B cell (primary cell): Measurements from ENCODE around the gene CLCN1. TPM values are rescaled to one million over a fixed set of nuclear protein-coding genes. Genes with fewer than 3 reads are reported as not detected.

Experiments
- ATAC-seq: fragments of 200-7000 bp; cut with Tn5 transposase; one replicate; pipeline ENCODE4 v1.10.0; 2021; ENCODE audit warnings: low read depth, mild to moderate bottlenecking, moderate number of reproducible peaks, moderate library complexity
- CTCF ChIA-PET: fragments of 350-600 bp; sonication (Branson Sonifier 250); formaldehyde crosslinking; loops from one replicate; lab custom pipeline; 2021; ENCODE audit warnings: antibody characterized with exemption, inconsistent platforms; lab: Charles Lee
- POLR2A ChIA-PET: fragments of 350-600 bp; sonication (Branson Sonifier 250); formaldehyde crosslinking; loops from one replicate; lab custom pipeline; 2021; ENCODE audit warnings: antibody characterized with exemption; lab: Charles Lee
- DNase-seq: peaks from one replicate; pipeline ENCODE4 v3.0.0; 2013
- H2AFZ ChIP-seq: 2 replicates; pipeline ENCODE4 v1.6.1; 2012; ENCODE audit warnings: mild to moderate bottlenecking, low read depth, low read length; ENCODE audit not compliant: insufficient read depth, poor library complexity, severe bottlenecking
- H3K27ac ChIP-seq, 2 donors: 1 replicate in 1 of 2; 2 replicates in 1 of 2; pipeline ENCODE4 v1.5.1; 2012 to 2013; ENCODE audit warnings: low read length in 2 of 2, mild to moderate bottlenecking in 2 of 2, moderate library complexity in 1 of 2
- H3K27me3 ChIP-seq, 4 experiments: fragments of 200-600 bp in 1 of 4; sonication (generic) in 1 of 4; replicated peaks in 1 of 4; 1 replicate in 2 of 4; 2 replicates in 2 of 4; pipeline versions ENCODE4 v1.6.1 to v1.7.0; 2013 to 2016; ENCODE audit warnings: low read length in 3 of 4, mild to moderate bottlenecking in 2 of 4, mixed read lengths in 1 of 4, moderate library complexity in 1 of 4; ENCODE audit not compliant: insufficient read depth in 4 of 4, control insufficient read depth in 3 of 4; ENCODE audit errors: control extremely low read depth in 1 of 4
- H3K36me3 ChIP-seq, 2 experiments: replicated peaks in 1 of 2; 1 replicate in 1 of 2; 2 replicates in 1 of 2; pipeline versions ENCODE4 v1.6.1 to v1.7.1; 2013; ENCODE audit warnings: low read length in 1 of 2; ENCODE audit not compliant: insufficient read depth in 2 of 2, control insufficient read depth in 1 of 2; ENCODE audit errors: control extremely low read depth in 1 of 2, extremely low read depth in 1 of 2
- H3K4me1 ChIP-seq, 2 donors: fragments of 200-600 bp in 1 of 2; sonication (generic) in 1 of 2; 1 replicate in 1 of 2; 2 replicates in 1 of 2; pipeline versions ENCODE4 v1.5.1 to v1.6.1; 2013 to 2017; ENCODE audit warnings: low read length in 2 of 2; ENCODE audit not compliant: control insufficient read depth in 2 of 2, insufficient read depth in 2 of 2
- H3K4me2 ChIP-seq: replicated peaks from 2 replicates; pipeline ENCODE3; 2012; ENCODE audit warnings: mild to moderate bottlenecking, low read depth, low read length; ENCODE audit not compliant: poor library complexity, severe bottlenecking
- H3K4me3 ChIP-seq, 5 experiments: fragments of 200-600 bp in 1 of 5; sonication (generic) in 1 of 5; 1 replicate in 3 of 5; 2 replicates in 2 of 5; pipeline versions ENCODE4 v1.5.1 to v1.7.0; 2011 to 2016; ENCODE audit warnings: low read length in 4 of 5, mild to moderate bottlenecking in 4 of 5, low read depth in 2 of 5, control low read depth in 1 of 5, moderate library complexity in 1 of 5; ENCODE audit not compliant: insufficient read depth in 1 of 5; ENCODE audit errors: control extremely low read depth in 1 of 5, extremely low read depth in 1 of 5
- H3K79me2 ChIP-seq: fragments of 200-600 bp; sonication (generic); one replicate; pipeline ENCODE4 v1.6.0; 2016; ENCODE audit warnings: low read length; ENCODE audit not compliant: control insufficient read depth, insufficient read depth
- H3K9ac ChIP-seq: fragments of 200-600 bp; sonication (generic); 2 replicates; pipeline ENCODE4 v1.6.1; 2017; ENCODE audit warnings: mild to moderate bottlenecking, low read length, moderate library complexity
- H3K9me3 ChIP-seq, 3 donors: one replicate each; pipeline versions ENCODE4 v1.6.1 to v1.7.1; 2013; ENCODE audit warnings: low read length in 2 of 3; ENCODE audit not compliant: control insufficient read depth in 2 of 3, insufficient read depth in 1 of 3; ENCODE audit errors: control extremely low read depth in 1 of 3
- H4K20me1 ChIP-seq: 2 replicates; pipeline ENCODE4 v1.6.0; 2012; ENCODE audit warnings: mild to moderate bottlenecking, low read length; ENCODE audit not compliant: insufficient read depth, control insufficient read depth, poor library complexity, severe bottlenecking
- H3K27ac Mint-ChIP-seq: one replicate; pipeline ENCODE4 v1.8.0; 2021; ENCODE audit warnings: mixed read lengths
- H3K27me3 Mint-ChIP-seq: one replicate; pipeline ENCODE4 v1.8.0; 2021; ENCODE audit warnings: mixed read lengths
- H3K4me1 Mint-ChIP-seq: one replicate; pipeline ENCODE4 v1.8.0; 2021; ENCODE audit warnings: mixed read lengths
- H3K4me3 Mint-ChIP-seq: one replicate; pipeline ENCODE4 v1.8.0; 2021; ENCODE audit warnings: mixed read lengths
- H3K9me3 Mint-ChIP-seq: one replicate; pipeline ENCODE4 v1.8.0; 2022; ENCODE audit warnings: mixed read lengths; ENCODE audit not compliant: insufficient read depth
- CTCF ChIP-seq: fragments of 200-600 bp; IDR thresholded peaks from one replicate; pipeline ENCODE4 v1.8.0; 2022; ENCODE audit warnings: antibody characterized with exemption, mild to moderate bottlenecking
- EZH2 ChIP-seq: IDR thresholded peaks from 2 replicates; pipeline ENCODE4 v1.6.1; 2012; ENCODE audit warnings: borderline replicate concordance, low read depth, mild to moderate bottlenecking, moderate library complexity, low read length; ENCODE audit not compliant: insufficient read depth, poor library complexity, severe bottlenecking
- WGBS: methylation state at CpG from one replicate; pipeline ENCODE4 v1.1.5; 2013; ENCODE audit warnings: missing lambda C conversion rate; ENCODE audit not compliant: insufficient coverage; 5-methylcytosine and 5-hydroxymethylcytosine counted together
- intact Hi-C: fragments of 100-400 bp; cut with micrococcal nuclease; formaldehyde crosslinking; loops from one replicate; pipeline ENCODE4 v1.10.0; 2022
- polyA plus RNA-seq: library from polyadenylated mRNA; depleted of rRNA; stranded (reverse); fragments of >200 nt; gene quantifications from 2 replicates; pipeline ENCODE4 v1.2.3, GENCODE V29; 2012
- total RNA-seq, 2 donors: library from RNA; stranded (reverse); fragments of 120-200 nt in 1 of 2; gene quantifications; 1 replicate in 1 of 2; 2 replicates in 1 of 2; pipeline versions ENCODE4 v1.2.3 to v1.2.4, GENCODE V29; 2013 to 2022

Gene CLCN1
- total and polyA plus RNA-seq, 2 donors (not counting 1 experiment from before 2014, with no cell fraction given): not detected

GRCh38 chr7:143384661-143385631, 69.0 kb downstream of the CLCN1 start:
- intact Hi-C loops: loop anchor here (5.0 kb wide), 1 partner anchor 578 kb away; no protein-coding TSS in a partner anchor
- H3K27ac Mint-ChIP-seq: no peak overlapping the region
- no peak overlapping the region for H3K27ac ChIP-seq
- ChIA-PET CTCF (interaction anchor here (0.7 to 2.0 kb wide), 9 partner anchors 8 to 743 kb away, joined by 3 to 6 read pairs (median 5); no protein-coding TSS in a partner anchor), POLR2A (no interaction called here)
- H3K4me1 ChIP-seq: peaks cover 35 to 51% of the 10 kb centered on the region in 2 donors
- H3K9me3 Mint-ChIP-seq: no peaks in the 10 kb centered on the region
- DNase-seq: peak; percentile 27
- H3K79me2 ChIP-seq: peaks cover 4% of the 10 kb centered on the region
- no peaks in the 10 kb centered on the region for H3K27me3 ChIP-seq
- peak overlapping the region in 1 of 5 experiments; percentile 0 for H3K4me3 ChIP-seq
- no peak overlapping the region for H2AFZ ChIP-seq
- no peaks in the 10 kb centered on the region for H4K20me1 ChIP-seq
- WGBS: 47% methylated on average over 13 of the region's 14 CpGs
- TF ChIP-seq CTCF: no peak
- no peak for TF ChIP-seq EZH2
- peak overlapping the region; percentile 12 for H3K4me2 ChIP-seq
- H3K27me3 Mint-ChIP-seq: no peaks in the 10 kb centered on the region
- peaks cover 4% of the 10 kb centered on the region for H3K4me1 Mint-ChIP-seq
- H3K9ac ChIP-seq: no peak overlapping the region
- peaks cover 0 to 9% of the 10 kb centered on the region in 2 experiments for H3K36me3 ChIP-seq
- ATAC-seq: no peak
- no peak overlapping the region for H3K4me3 Mint-ChIP-seq
- H3K9me3 ChIP-seq: no peaks in the 10 kb centered on the region
